ENCODE data around the gene ARHGAP4. TPM values are rescaled to one million over a fixed set of nuclear protein-coding genes. Genes with fewer than 3 reads are reported as not detected.

Gene ARHGAP4
- total and polyA plus RNA-seq, 10 of the 15 experiments (the other 5 are each of a cell fraction or from before 2014, with no cell fraction given) = 0.71 to 120 (median 44.3) TPM

GRCh38 chrX:153930011-153930910 lies 4.2 kb upstream of the ARHGAP4 start:
- POLR2A ChIA-PET = interaction anchor here (0.5 to 5.8 kb wide), 4 partner anchors 19 to 136 kb away, joined by 3 to 68 read pairs (median 5); partner anchors contain the start of genes HCFC1, IDH3G, SSR4 and TMEM187
- H2AFZ ChIP-seq (ENCODE audit: control insufficient read depth, low read depth, low read length) = no peak overlapping the region
- WGBS (ENCODE audit: insufficient coverage, insufficient replicate concordance, low lambda C conversion rate, missing lambda C conversion rate) = 96% methylated on average over 24 of the region's 31 CpGs
- ATAC-seq (no peak), FAIRE-seq (no peak), DNase-seq (ENCODE audit: low read depth, low spot score) (no peak)
- H3K4me2 ChIP-seq (ENCODE audit: control insufficient read depth, insufficient read depth) = no peak overlapping the region
- peaks cover 26% of the 10 kb centered on the region for H3K79me2 ChIP-seq (ENCODE audit: control insufficient read depth, insufficient read depth, low read length)
- in situ Hi-C loops (cut with MboI) (loop anchor here (5.0 kb wide), 1 partner anchor 442 kb away; the partner anchor contains the start of gene FLNA), intact Hi-C loops (cut with micrococcal nuclease; ENCODE audit: unreplicated experiment) (no loop called here)
- H3K27me3 ChIP-seq (replicated peaks in 1 of 2; ENCODE audit: control insufficient read depth in 2 of 2, insufficient read depth in 2 of 2, low read length in 1 of 2) = no peaks in the 10 kb centered on the region
- H4K20me1 ChIP-seq (ENCODE audit: control insufficient read depth, insufficient read depth) = no peaks in the 10 kb centered on the region
- TF ChIP-seq E4F1 (IDR thresholded peaks at IDR 0.05; ENCODE audit: borderline replicate concordance, partially characterized antibody) (no peak), NRF1 (conservative IDR thresholded peaks at IDR 0.05; ENCODE audit: low read depth, low read length) (no peak), GABPA (IDR thresholded peaks at IDR 0.05; ENCODE audit: low read depth) (no peak), TARDBP (IDR thresholded peaks at IDR 0.05; ENCODE audit: borderline replicate concordance) (no peak), NFYB (IDR thresholded peaks at IDR 0.05; ENCODE audit: insufficient read depth, low read depth, low read length) (no peak), KAT2A (conservative IDR thresholded peaks at IDR 0.05; ENCODE audit: control insufficient read depth, low read depth, low read length) (no peak), CHD2 (IDR thresholded peaks at IDR 0.05; ENCODE audit: borderline replicate concordance, low read depth, low read length) (no peak), EP300 (IDR thresholded peaks at IDR 0.05; ENCODE audit: borderline replicate concordance in 1 of 2, control insufficient read depth in 1 of 2, low read depth in 2 of 2, low read length in 2 of 2) (no peak), RCOR1 (conservative IDR thresholded peaks at IDR 0.05; ENCODE audit: low read depth, low read length) (no peak), PAX5 (IDR thresholded peaks at IDR 0.05; ENCODE audit: borderline replicate concordance, low read depth, low read length) (no peak), BRCA1 (IDR thresholded peaks at IDR 0.05; ENCODE audit: low read depth, low read length) (no peak), ZNF384 (IDR thresholded peaks at IDR 0.05; ENCODE audit: borderline replicate concordance, low read depth, low read length) (no peak), TCF12 (IDR thresholded peaks at IDR 0.05; ENCODE audit: low read depth, low read length) (no peak)
- TF ChIP-seq, protein P1, sequence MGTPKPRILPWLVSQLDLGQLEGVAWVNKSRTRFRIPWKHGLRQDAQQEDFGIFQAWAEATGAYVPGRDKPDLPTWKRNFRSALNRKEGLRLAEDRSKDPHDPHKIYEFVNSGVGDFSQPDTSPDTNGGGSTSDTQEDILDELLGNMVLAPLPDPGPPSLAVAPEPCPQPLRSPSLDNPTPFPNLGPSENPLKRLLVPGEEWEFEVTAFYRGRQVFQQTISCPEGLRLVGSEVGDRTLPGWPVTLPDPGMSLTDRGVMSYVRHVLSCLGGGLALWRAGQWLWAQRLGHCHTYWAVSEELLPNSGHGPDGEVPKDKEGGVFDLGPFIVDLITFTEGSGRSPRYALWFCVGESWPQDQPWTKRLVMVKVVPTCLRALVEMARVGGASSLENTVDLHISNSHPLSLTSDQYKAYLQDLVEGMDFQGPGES (IDR thresholded peaks at IDR 0.05) = no peak
- H3K36me3 ChIP-seq (ENCODE audit: control insufficient read depth in 2 of 2, insufficient read depth in 2 of 2, low read length in 1 of 2) = peaks cover 0 to 2% of the 10 kb centered on the region in 2 experiments; a peak in 3 of 4 replicates
- no peaks in the 10 kb centered on the region; the same call in 1 of the 2 replicates for H3K4me1 ChIP-seq (ENCODE audit: control insufficient read depth, insufficient read depth, low read length)
- RAD21 ChIA-PET (ENCODE audit: unreplicated experiment) = no interaction called here
- no peak overlapping the region for H3K4me3 ChIP-seq
- CTCF ChIA-PET = interaction anchor here (1.8 to 8.7 kb wide), 2 partner anchors 17 to 166 kb away, joined by 5 to 172 read pairs; partner anchors contain the start of genes PLXNB3 and RENBP
- SMC1A ChIA-PET (ENCODE audit: uncharacterized antibody, unreplicated experiment) = interaction anchor here (1.7 kb wide), 1 partner anchor 38 kb away, joined by 4 read pairs; no protein-coding TSS in a partner anchor
- H3K9me3 ChIP-seq (replicated peaks; ENCODE audit: control insufficient read depth, insufficient read depth, low read length) = no peaks in the 10 kb centered on the region; the same call in 2 of the 3 replicates
- no peak overlapping the region for H3K9ac ChIP-seq (ENCODE audit: control insufficient read depth, insufficient read depth, low read length)
- no peak overlapping the region for H3K27ac ChIP-seq (ENCODE audit: control insufficient read depth, insufficient read depth)
- BruUV-seq (replicated peaks) = no TSS peak

All from GM12878 (cell line).